Fibroblast of mammary gland (primary cell): ENCODE results near the gene PRDM16.

Source experiments
- DNase-seq: peaks from one replicate; pipeline ENCODE4 v3.0.0-alpha.2; 2010; ENCODE audit warnings: low read depth
- H3K4me3 ChIP-seq: 2 replicates; pipeline ENCODE4 v1.5.1; 2011; ENCODE audit warnings: low read depth, mild to moderate bottlenecking, low read length, moderate library complexity; ENCODE audit not compliant: control insufficient read depth
- TF ChIP-seq, protein P1 (sequence below): conservative IDR thresholded peaks from 2 replicates; pipeline ENCODE4 v1.5.1; 2011; ENCODE audit warnings: low read depth, low read length, inconsistent platforms; ENCODE audit not compliant: control insufficient read depth, insufficient read depth

PRDM16 gene

DNA sequence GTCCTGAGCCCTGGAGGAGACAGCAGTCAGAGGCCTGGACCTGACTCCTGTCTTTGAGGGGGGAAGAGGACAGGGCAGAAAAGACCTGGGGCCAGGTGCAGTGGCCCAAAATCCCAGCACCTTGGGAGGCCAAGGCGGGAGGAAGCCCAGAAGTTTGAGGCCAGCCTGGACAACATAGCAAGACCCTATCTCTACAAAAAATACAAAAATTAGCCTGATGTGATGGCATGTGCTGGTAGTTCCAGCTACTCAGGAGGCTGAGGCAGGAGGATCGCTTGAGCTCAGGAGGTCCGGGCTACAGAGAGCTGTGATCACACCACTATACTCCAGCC, 280.9 kb downstream of the PRDM16 start:
- no peak for DNase-seq
- TF ChIP-seq, protein P1, sequence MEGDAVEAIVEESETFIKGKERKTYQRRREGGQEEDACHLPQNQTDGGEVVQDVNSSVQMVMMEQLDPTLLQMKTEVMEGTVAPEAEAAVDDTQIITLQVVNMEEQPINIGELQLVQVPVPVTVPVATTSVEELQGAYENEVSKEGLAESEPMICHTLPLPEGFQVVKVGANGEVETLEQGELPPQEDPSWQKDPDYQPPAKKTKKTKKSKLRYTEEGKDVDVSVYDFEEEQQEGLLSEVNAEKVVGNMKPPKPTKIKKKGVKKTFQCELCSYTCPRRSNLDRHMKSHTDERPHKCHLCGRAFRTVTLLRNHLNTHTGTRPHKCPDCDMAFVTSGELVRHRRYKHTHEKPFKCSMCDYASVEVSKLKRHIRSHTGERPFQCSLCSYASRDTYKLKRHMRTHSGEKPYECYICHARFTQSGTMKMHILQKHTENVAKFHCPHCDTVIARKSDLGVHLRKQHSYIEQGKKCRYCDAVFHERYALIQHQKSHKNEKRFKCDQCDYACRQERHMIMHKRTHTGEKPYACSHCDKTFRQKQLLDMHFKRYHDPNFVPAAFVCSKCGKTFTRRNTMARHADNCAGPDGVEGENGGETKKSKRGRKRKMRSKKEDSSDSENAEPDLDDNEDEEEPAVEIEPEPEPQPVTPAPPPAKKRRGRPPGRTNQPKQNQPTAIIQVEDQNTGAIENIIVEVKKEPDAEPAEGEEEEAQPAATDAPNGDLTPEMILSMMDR: no peak
- no peak overlapping the region for H3K4me3 ChIP-seq

DNA sequence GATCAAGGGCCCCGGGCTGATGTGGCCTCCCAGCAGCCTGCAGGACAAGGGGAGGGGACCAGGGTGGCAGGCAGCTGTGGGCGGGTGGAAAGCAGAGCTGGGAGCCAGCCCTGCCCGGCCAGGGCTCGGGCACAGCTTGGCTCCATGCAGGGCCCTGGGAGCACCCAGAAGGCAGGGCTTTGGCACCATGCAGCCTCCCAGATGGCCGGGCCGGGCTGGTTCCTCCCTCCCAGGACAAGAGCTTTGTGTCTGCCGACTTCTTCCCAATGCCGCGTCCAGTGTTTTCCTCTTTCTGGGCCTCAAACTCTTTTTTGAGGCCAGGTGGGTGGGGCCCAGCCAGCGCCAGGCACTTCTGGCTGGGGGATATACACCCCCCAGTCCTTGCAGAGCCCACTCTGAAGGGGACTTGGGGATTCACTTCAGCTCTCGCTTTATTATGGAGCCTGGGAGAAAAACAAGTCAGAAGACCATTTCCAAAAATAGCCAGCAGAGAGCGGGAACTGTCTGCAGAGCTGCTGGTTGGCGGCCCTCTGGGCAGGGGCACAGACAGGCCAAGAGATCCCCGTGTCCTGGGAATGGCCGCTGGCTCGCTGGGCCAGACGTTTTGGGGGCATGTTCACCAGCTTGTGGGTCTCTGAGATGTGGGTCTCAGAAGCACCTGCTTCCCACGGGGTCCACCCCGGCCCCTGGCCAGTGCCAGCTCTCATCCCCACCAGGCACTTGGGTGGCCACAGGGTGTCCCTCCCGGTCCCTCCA, 281.7 kb downstream of the PRDM16 start:
- no peak overlapping the region for H3K4me3 ChIP-seq
- DNase-seq: peak; percentile 33
- TF ChIP-seq, protein P1: peak; percentile 29

DNA sequence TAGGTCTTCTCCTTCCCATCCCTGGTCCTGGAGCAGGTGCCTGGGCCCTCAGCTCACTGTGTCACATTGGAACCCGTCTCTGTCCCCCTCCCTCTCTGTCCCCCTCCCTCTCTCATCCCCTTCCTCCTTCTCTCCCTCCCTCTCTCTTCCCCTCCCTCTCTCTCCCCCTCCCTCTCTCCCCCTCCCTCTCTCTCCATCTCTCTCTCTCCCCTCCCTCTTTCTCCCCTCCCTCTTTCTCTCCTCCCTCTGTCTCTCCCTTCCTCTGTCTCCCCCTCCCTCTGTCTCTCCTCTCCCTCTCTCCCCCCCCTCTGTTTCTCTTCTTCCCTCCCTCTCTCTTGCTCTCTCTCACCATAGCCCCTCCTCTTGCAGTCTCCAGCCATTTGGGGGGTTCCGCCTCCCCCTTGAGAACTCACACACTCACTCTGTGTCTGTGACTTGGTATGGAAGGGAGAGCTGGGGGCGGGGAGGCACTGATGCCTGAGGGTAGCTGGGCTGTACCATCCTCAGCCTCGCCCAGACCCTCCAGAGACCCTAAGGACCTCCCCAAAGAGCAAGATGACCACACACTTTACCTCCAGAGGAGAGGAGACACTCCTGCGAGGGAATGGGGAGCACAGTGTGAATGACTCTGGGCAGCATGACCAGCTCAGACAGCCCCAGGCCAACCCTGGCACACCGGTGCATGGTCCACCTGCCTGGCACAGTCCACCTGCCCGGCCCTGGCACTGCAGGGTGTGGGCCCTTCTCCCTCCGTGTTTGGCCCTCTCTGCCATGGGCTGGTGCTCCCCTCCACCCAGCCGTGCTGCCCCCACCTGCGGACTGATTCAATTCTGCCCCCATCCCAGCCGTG, 282.7 kb downstream of the PRDM16 start:
- no peak overlapping the region for H3K4me3 ChIP-seq
- DNase-seq: no peak
- TF ChIP-seq, protein P1: no peak

DNA sequence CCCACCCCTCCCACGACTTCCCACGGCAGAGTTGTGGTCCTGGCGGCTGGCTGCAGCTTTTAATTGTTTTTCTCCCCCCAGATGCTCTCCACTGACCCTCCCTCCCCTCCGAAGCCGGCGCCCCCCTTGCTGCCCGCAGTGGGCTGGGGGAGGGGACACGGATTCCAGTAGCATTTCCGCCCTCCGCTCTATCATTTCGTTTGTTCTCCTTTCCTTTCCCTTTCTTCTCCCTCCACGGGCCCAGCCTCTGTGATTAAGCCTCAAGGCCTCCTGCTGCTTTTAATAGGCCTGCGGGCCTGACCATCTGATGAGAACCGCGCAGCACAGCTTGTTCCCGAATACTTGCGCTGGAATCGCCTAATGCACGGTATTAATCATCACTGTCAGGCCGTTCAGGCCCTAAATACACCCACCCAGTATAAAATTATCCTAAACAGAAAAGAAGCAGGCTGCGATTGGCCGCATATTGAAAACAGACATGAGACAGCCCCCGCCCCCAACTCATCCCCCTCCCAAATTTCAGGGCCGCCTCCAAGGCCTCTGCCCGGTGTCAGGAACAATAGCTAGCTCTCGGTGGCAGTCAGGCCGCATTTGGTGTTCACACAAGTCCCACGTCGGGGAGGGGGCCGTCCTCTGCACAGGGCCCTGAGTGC, 283.4 kb downstream of the PRDM16 start:
- no peak overlapping the region for H3K4me3 ChIP-seq
- TF ChIP-seq, protein P1: no peak
- DNase-seq: peak; percentile 82

DNA sequence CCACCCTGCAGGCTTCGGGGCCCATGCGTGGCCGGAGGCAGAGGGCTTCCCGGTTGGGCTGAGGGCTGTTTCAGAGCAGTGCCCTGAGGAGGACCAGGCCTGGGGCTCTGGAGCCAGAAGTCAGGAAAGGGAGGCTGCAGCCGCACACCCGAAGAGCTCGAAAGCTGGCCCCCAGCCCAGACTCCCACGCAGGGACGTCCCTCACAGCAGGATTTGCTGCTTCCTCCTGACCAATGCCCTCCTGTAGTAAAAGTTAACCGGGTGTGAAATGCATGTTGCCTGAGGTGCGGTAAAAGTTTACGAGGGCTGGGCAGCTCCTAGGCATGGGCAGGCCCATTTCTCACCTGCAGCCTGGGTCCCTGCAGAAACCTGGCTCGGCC, 283.9 kb downstream of the PRDM16 start:
- TF ChIP-seq, protein P1: no peak
- H3K4me3 ChIP-seq: no peak overlapping the region
- peak; percentile 52 for DNase-seq

DNA sequence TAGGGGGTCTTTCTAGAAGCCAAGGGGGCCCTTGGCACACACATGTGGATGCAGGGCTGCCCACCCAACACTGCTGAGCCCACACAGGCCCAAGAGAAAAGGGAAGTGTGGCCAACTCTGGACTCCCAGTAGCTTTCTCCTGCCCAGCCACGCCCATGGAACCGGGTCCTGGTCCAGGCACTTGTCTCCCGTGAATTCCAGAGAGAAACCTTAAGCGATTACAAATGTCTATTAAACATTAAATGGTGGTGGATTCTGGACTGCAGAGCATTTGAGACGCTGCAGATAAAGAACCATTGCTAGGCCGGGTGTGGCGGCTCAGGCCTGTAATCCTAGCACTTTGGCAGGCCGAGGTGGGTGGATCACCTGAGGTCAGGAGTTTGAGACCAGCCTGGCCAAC, 284.9 kb downstream of the PRDM16 start:
- no peak overlapping the region for H3K4me3 ChIP-seq
- DNase-seq: no peak
- TF ChIP-seq, protein P1: no peak
